Ishikawa (cell line): ENCODE results near the gene SPEF2.

ENCODE experiments used
- CEBPB ChIP-seq: IDR thresholded peaks from 2 replicates; pipeline ENCODE4 v1.6.1; 2012
- CREB1 ChIP-seq: IDR thresholded peaks from 2 replicates; pipeline ENCODE4 v1.6.1; 2012; ENCODE audit warnings: low read depth
- EGR1 ChIP-seq: IDR thresholded peaks from 2 replicates; pipeline ENCODE4 v1.6.1; 2012
- EP300 ChIP-seq: IDR thresholded peaks from 2 replicates; pipeline ENCODE4 v1.6.1; 2012; ENCODE audit warnings: borderline replicate concordance
- FOXM1 ChIP-seq: IDR thresholded peaks from 2 replicates; pipeline ENCODE4 v1.6.1; 2012; ENCODE audit warnings: low read depth, borderline replicate concordance
- RAD21 ChIP-seq: IDR thresholded peaks from 2 replicates; pipeline ENCODE4 v1.6.1; 2012; ENCODE audit warnings: low read depth
- TCF12 ChIP-seq: IDR thresholded peaks from 2 replicates; pipeline ENCODE4 v1.6.1; 2012; ENCODE audit warnings: low read depth
- TEAD4 ChIP-seq: IDR thresholded peaks from 2 replicates; pipeline ENCODE4 v1.6.1; 2012
- YY1 ChIP-seq: IDR thresholded peaks from 2 replicates; pipeline ENCODE4 v1.6.1; 2012; ENCODE audit warnings: low read depth
- TF ChIP-seq, protein P1 (sequence below): IDR thresholded peaks from 2 replicates; pipeline ENCODE4 v1.6.1; 2012; ENCODE audit warnings: low read depth, mild to moderate bottlenecking
- TF ChIP-seq, protein P2 (sequence below): IDR thresholded peaks from 2 replicates; pipeline ENCODE4 v1.6.1; 2012
- TF ChIP-seq, protein P3 (sequence below): IDR thresholded peaks from 2 replicates; pipeline ENCODE4 v1.6.1; 2012

DNA sequence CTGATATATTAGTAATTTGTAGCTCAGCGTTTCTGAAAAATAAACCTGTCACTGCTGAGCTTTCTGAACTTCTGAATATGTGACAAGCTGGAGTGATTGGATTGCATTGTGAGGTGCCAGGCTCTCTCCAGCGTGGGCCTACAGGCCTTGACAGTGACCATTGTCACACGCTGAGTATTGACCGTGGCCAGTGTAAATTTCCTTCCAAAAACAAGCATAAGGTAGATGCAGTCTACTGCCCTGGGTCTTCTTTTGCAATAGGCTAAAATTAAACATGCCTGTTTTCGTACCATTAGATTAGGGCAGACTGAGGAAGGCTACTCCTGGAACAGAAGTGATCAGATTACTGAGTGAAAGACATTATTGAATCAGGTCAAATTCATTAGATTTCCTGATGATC lies 60.2 kb downstream of the SPEF2 start:
- TF ChIP-seq RAD21 (no peak), EP300 (no peak), FOXM1 (no peak), CREB1 (no peak), CEBPB (no peak), YY1 (no peak), TCF12 (no peak), TEAD4 (no peak), EGR1 (no peak)
- TF ChIP-seq, protein P1, sequence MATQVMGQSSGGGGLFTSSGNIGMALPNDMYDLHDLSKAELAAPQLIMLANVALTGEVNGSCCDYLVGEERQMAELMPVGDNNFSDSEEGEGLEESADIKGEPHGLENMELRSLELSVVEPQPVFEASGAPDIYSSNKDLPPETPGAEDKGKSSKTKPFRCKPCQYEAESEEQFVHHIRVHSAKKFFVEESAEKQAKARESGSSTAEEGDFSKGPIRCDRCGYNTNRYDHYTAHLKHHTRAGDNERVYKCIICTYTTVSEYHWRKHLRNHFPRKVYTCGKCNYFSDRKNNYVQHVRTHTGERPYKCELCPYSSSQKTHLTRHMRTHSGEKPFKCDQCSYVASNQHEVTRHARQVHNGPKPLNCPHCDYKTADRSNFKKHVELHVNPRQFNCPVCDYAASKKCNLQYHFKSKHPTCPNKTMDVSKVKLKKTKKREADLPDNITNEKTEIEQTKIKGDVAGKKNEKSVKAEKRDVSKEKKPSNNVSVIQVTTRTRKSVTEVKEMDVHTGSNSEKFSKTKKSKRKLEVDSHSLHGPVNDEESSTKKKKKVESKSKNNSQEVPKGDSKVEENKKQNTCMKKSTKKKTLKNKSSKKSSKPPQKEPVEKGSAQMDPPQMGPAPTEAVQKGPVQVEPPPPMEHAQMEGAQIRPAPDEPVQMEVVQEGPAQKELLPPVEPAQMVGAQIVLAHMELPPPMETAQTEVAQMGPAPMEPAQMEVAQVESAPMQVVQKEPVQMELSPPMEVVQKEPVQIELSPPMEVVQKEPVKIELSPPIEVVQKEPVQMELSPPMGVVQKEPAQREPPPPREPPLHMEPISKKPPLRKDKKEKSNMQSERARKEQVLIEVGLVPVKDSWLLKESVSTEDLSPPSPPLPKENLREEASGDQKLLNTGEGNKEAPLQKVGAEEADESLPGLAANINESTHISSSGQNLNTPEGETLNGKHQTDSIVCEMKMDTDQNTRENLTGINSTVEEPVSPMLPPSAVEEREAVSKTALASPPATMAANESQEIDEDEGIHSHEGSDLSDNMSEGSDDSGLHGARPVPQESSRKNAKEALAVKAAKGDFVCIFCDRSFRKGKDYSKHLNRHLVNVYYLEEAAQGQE: no peak
- TF ChIP-seq, protein P2, sequence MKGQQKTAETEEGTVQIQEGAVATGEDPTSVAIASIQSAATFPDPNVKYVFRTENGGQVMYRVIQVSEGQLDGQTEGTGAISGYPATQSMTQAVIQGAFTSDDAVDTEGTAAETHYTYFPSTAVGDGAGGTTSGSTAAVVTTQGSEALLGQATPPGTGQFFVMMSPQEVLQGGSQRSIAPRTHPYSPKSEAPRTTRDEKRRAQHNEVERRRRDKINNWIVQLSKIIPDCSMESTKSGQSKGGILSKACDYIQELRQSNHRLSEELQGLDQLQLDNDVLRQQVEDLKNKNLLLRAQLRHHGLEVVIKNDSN: no peak
- TF ChIP-seq, protein P3, sequence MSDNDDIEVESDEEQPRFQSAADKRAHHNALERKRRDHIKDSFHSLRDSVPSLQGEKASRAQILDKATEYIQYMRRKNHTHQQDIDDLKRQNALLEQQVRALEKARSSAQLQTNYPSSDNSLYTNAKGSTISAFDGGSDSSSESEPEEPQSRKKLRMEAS: no peak
